ENCODE results near the gene TPSB2. TPM values are rescaled to one million over a fixed set of nuclear protein-coding genes. Genes with fewer than 3 reads are reported as not detected.

The TPSB2 gene
- total and polyA plus RNA-seq, 2 donors (not counting 1 experiment from before 2014, with no cell fraction given), result not detected

DNA sequence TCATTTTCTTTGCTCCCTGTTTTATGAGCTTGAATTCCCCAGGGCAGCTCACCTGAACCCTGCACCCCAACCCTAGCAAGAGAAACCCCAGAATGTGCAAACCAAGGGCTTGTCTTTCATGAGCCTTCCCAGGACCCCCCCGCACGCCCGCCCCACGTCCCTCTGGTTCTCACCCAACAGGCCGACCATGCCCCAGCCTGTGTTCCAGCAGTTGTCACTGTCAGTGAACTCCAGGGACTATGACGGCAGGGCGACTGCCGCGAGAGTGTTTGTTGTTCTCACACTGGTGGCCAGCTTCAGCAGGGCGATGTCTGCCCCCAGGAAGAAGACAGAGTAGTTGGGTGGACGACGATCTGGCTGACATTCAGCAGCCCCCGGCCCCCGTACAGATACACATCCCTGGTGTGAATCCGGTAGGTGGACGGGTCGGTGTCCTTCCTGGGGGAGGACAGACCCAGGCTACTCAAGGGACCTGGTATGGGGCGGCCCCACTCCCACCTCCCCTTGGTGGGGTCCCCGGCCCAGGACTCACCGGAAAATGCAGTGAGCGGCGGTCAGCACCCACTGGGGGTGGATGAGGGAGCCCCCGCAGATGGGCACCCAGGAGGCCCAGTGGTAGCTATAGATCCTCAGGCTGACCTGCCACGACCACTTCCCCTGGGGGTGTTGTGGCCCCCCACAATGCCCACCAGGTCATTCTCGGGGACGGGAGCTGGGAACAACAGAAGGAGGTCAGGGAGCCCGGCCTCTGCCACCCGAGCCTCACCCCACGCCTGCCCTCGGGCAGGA is 46.0 kb upstream of the TPSB2 start:
- DNase-seq (ENCODE audit: low read depth in 2 of 2), result no peak
- H3K4me1 ChIP-seq (ENCODE audit: control insufficient read depth, extremely low read depth, insufficient read depth, low read length), result no peaks in the 10 kb centered on the region
- no peak overlapping the region for H3K9ac ChIP-seq (ENCODE audit: insufficient read depth, low read length)
- no peaks in the 10 kb centered on the region for H3K79me2 ChIP-seq (ENCODE audit: control insufficient read depth, insufficient read depth, low read length)
- no peaks in the 10 kb centered on the region for H4K20me1 ChIP-seq (ENCODE audit: control insufficient read depth, extremely low read depth, insufficient read depth, low read length)
- no peak overlapping the region for H3K4me2 ChIP-seq (ENCODE audit: extremely low read depth, insufficient read depth, low read length)
- no peaks in the 10 kb centered on the region for H3K36me3 ChIP-seq (ENCODE audit: control insufficient read depth, insufficient read depth, low read length)
- H3K9me3 ChIP-seq (ENCODE audit: control insufficient read depth, insufficient read depth, low read depth, low read length), result no peaks in the 10 kb centered on the region
- H3K27ac ChIP-seq (ENCODE audit: insufficient read depth, low read length), result no peak overlapping the region
- H3K27me3 ChIP-seq (ENCODE audit: control insufficient read depth, insufficient read depth, low read length), result no peaks in the 10 kb centered on the region
- no peak for TF ChIP-seq EZH2 (IDR thresholded peaks at IDR 0.05; ENCODE audit: low read length, missing control alignments)
- TF ChIP-seq, protein P1, sequence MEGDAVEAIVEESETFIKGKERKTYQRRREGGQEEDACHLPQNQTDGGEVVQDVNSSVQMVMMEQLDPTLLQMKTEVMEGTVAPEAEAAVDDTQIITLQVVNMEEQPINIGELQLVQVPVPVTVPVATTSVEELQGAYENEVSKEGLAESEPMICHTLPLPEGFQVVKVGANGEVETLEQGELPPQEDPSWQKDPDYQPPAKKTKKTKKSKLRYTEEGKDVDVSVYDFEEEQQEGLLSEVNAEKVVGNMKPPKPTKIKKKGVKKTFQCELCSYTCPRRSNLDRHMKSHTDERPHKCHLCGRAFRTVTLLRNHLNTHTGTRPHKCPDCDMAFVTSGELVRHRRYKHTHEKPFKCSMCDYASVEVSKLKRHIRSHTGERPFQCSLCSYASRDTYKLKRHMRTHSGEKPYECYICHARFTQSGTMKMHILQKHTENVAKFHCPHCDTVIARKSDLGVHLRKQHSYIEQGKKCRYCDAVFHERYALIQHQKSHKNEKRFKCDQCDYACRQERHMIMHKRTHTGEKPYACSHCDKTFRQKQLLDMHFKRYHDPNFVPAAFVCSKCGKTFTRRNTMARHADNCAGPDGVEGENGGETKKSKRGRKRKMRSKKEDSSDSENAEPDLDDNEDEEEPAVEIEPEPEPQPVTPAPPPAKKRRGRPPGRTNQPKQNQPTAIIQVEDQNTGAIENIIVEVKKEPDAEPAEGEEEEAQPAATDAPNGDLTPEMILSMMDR (conservative IDR thresholded peaks at IDR 0.05 in 1 of 2, IDR thresholded peaks at IDR 0.05 in 1 of 2; ENCODE audit: low read depth in 1 of 2, low read length in 2 of 2), result no peak
- H2AFZ ChIP-seq (ENCODE audit: low read length), result no peak overlapping the region
- H3K4me3 ChIP-seq (replicated peaks in 1 of 4; ENCODE audit: control extremely low read depth in 1 of 4, insufficient read depth in 1 of 4, low read depth in 3 of 4, low read length in 4 of 4), result no peak overlapping the region

GRCh38 chr16:1274767-1275166 is 44.8 kb upstream of the TPSB2 start:
- no peak for TF ChIP-seq EZH2 (IDR thresholded peaks at IDR 0.05; ENCODE audit: low read length, missing control alignments)
- TF ChIP-seq, protein P1 (conservative IDR thresholded peaks at IDR 0.05 in 1 of 2, IDR thresholded peaks at IDR 0.05 in 1 of 2; ENCODE audit: low read depth in 1 of 2, low read length in 2 of 2), result no peak
- no peak for DNase-seq (ENCODE audit: low read depth in 2 of 2)
- H3K9me3 ChIP-seq (ENCODE audit: control insufficient read depth, insufficient read depth, low read depth, low read length), result no peaks in the 10 kb centered on the region
- H3K4me2 ChIP-seq (ENCODE audit: extremely low read depth, insufficient read depth, low read length), result no peak overlapping the region
- H2AFZ ChIP-seq (ENCODE audit: low read length), result no peak overlapping the region
- H3K9ac ChIP-seq (ENCODE audit: insufficient read depth, low read length), result no peak overlapping the region
- no peaks in the 10 kb centered on the region for H4K20me1 ChIP-seq (ENCODE audit: control insufficient read depth, extremely low read depth, insufficient read depth, low read length)
- H3K36me3 ChIP-seq (ENCODE audit: control insufficient read depth, insufficient read depth, low read length), result no peaks in the 10 kb centered on the region
- H3K27me3 ChIP-seq (ENCODE audit: control insufficient read depth, insufficient read depth, low read length), result no peaks in the 10 kb centered on the region
- H3K79me2 ChIP-seq (ENCODE audit: control insufficient read depth, insufficient read depth, low read length), result no peaks in the 10 kb centered on the region
- H3K4me1 ChIP-seq (ENCODE audit: control insufficient read depth, extremely low read depth, insufficient read depth, low read length), result no peaks in the 10 kb centered on the region
- no peak overlapping the region for H3K4me3 ChIP-seq (replicated peaks in 1 of 4; ENCODE audit: control extremely low read depth in 1 of 4, insufficient read depth in 1 of 4, low read depth in 3 of 4, low read length in 4 of 4)
- H3K27ac ChIP-seq (ENCODE audit: insufficient read depth, low read length), result no peak overlapping the region

GRCh38 chr16:1273816-1274215 is 43.8 kb upstream of the TPSB2 start:
- H3K4me3 ChIP-seq (replicated peaks in 1 of 4; ENCODE audit: control extremely low read depth in 1 of 4, insufficient read depth in 1 of 4, low read depth in 3 of 4, low read length in 4 of 4), result no peak overlapping the region
- no peak overlapping the region for H2AFZ ChIP-seq (ENCODE audit: low read length)
- H3K4me2 ChIP-seq (ENCODE audit: extremely low read depth, insufficient read depth, low read length), result no peak overlapping the region
- no peak for DNase-seq (ENCODE audit: low read depth in 2 of 2)
- no peaks in the 10 kb centered on the region for H3K27me3 ChIP-seq (ENCODE audit: control insufficient read depth, insufficient read depth, low read length)
- no peak overlapping the region for H3K9ac ChIP-seq (ENCODE audit: insufficient read depth, low read length)
- H4K20me1 ChIP-seq (ENCODE audit: control insufficient read depth, extremely low read depth, insufficient read depth, low read length), result no peaks in the 10 kb centered on the region
- H3K79me2 ChIP-seq (ENCODE audit: control insufficient read depth, insufficient read depth, low read length), result no peaks in the 10 kb centered on the region
- no peak for TF ChIP-seq EZH2 (IDR thresholded peaks at IDR 0.05; ENCODE audit: low read length, missing control alignments)
- no peak overlapping the region for H3K27ac ChIP-seq (ENCODE audit: insufficient read depth, low read length)
- H3K4me1 ChIP-seq (ENCODE audit: control insufficient read depth, extremely low read depth, insufficient read depth, low read length), result no peaks in the 10 kb centered on the region
- no peaks in the 10 kb centered on the region for H3K9me3 ChIP-seq (ENCODE audit: control insufficient read depth, insufficient read depth, low read depth, low read length)
- no peaks in the 10 kb centered on the region for H3K36me3 ChIP-seq (ENCODE audit: control insufficient read depth, insufficient read depth, low read length)

Data from fibroblast of lung (primary cell).